WTC11 (cell line): ENCODE results near the gene BCOR. TPM values are rescaled to one million over a fixed set of nuclear protein-coding genes. Genes with fewer than 3 reads are reported as not detected.

ENCODE experiments used
- ATAC-seq: fragments of 200-7000 bp; cut with Tn5 transposase; 2 replicates; pipeline ENCODE4 v1.10.0; 2021; ENCODE audit warnings: mild to moderate bottlenecking, moderate library complexity
- CTCF ChIA-PET: fragments of 300-600 bp; sonication (Branson Sonifier 250); formaldehyde crosslinking; loops from one replicate; lab custom pipeline; 2021; ENCODE audit warnings: antibody characterized with exemption; lab: Charles Lee
- POLR2A ChIA-PET: fragments of 350-600 bp; sonication (Branson Sonifier 250); formaldehyde crosslinking; loops from one replicate; lab custom pipeline; 2021; ENCODE audit warnings: antibody characterized with exemption; lab: Charles Lee
- DNase-seq: peaks from one replicate; pipeline ENCODE4 v3.0.0; 2021; ENCODE audit warnings: low spot score
- H3K27ac Mint-ChIP-seq: 2 replicates; pipeline ENCODE4 v1.8.0; 2021; ENCODE audit warnings: mixed read lengths
- H3K27me3 Mint-ChIP-seq: 2 replicates; pipeline ENCODE4 v1.8.0; 2021; ENCODE audit warnings: low read depth, mild to moderate bottlenecking, moderate library complexity, mixed read lengths
- H3K36me3 Mint-ChIP-seq: 2 replicates; pipeline ENCODE4 v1.8.0; 2021; ENCODE audit warnings: mixed read lengths
- H3K4me1 Mint-ChIP-seq: 2 replicates; pipeline ENCODE4 v1.8.0; 2022; ENCODE audit warnings: mixed read lengths
- H3K4me3 Mint-ChIP-seq: 2 replicates; pipeline ENCODE4 v1.8.0; 2021; ENCODE audit warnings: mild to moderate bottlenecking, moderate library complexity, mixed read lengths
- H3K9me3 Mint-ChIP-seq: 2 replicates; pipeline ENCODE4 v1.8.0; 2021; ENCODE audit warnings: mixed read lengths
- ATF1 ChIP-seq: sonication (generic); formaldehyde crosslinking; IDR thresholded peaks from 2 replicates; pipeline ENCODE4 v1.8.1; 2023; ENCODE audit warnings: mild to moderate bottlenecking, moderate library complexity, missing genetic modification reagents
- GABPB1 ChIP-seq: sonication (generic); formaldehyde crosslinking; IDR thresholded peaks from 2 replicates; pipeline ENCODE4 v1.8.1; 2023; ENCODE audit warnings: mild to moderate bottlenecking, missing genetic modification reagents
- HMGA2 ChIP-seq: fragments of 250-450 bp; sonication (Bioruptor Pico); IDR thresholded peaks from 2 replicates; pipeline ENCODE4 v1.4.0; 2021; ENCODE audit warnings: mild to moderate bottlenecking, moderate library complexity
- NFE2L1 ChIP-seq: sonication (generic); formaldehyde crosslinking; IDR thresholded peaks from 2 replicates; pipeline ENCODE4 v1.8.1; 2023; ENCODE audit warnings: missing genetic modification reagents
- PRRX2 ChIP-seq: fragments of 250-450 bp; sonication (Bioruptor Pico); IDR thresholded peaks from 2 replicates; pipeline ENCODE4 v1.8.0; 2021; ENCODE audit warnings: mild to moderate bottlenecking
- SOX15 ChIP-seq: fragments of 250-450 bp; sonication (Bioruptor Pico); IDR thresholded peaks from 2 replicates; pipeline ENCODE4 v1.9.0; 2021; ENCODE audit warnings: mild to moderate bottlenecking
- TEAD4 ChIP-seq: sonication (generic); formaldehyde crosslinking; IDR thresholded peaks from 2 replicates; pipeline ENCODE4 v1.8.0; 2022; ENCODE audit warnings: mild to moderate bottlenecking, missing genetic modification reagents
- ZNF416 ChIP-seq: fragments of 250-450 bp; sonication (Bioruptor Pico); IDR thresholded peaks from 2 replicates; pipeline ENCODE4 v1.9.0; 2021; ENCODE audit warnings: mild to moderate bottlenecking, inconsistent platforms
- total RNA-seq: library from RNA; stranded (reverse); gene quantifications from 3 replicates; pipeline ENCODE4 v1.2.3, GENCODE V29; 2021
- TF ChIP-seq, protein P1 (sequence below): sonication (generic); formaldehyde crosslinking; IDR thresholded peaks from 2 replicates; pipeline ENCODE4 v1.8.1; 2023; ENCODE audit warnings: mild to moderate bottlenecking, missing genetic modification reagents
- TF ChIP-seq, protein P2 (sequence below): sonication (generic); formaldehyde crosslinking; IDR thresholded peaks from 2 replicates; pipeline ENCODE4 v1.8.1; 2023; ENCODE audit warnings: mild to moderate bottlenecking, moderate library complexity, missing genetic modification reagents
- TF ChIP-seq, protein P3 (sequence below): fragments of 250-450 bp; sonication (Bioruptor Pico); IDR thresholded peaks from 2 replicates; pipeline ENCODE4 v2.1.2; 2022; ENCODE audit warnings: mild to moderate bottlenecking, moderate library complexity
- TF ChIP-seq, protein P4 (sequence below): sonication (generic); formaldehyde crosslinking; IDR thresholded peaks from 2 replicates; pipeline ENCODE4 v1.8.0; 2023; ENCODE audit warnings: mild to moderate bottlenecking, missing genetic modification reagents
- TF ChIP-seq, protein P5 (sequence below): sonication (generic); formaldehyde crosslinking; IDR thresholded peaks from 2 replicates; pipeline ENCODE4 v1.8.1; 2023; ENCODE audit warnings: mild to moderate bottlenecking, missing genetic modification reagents, moderate library complexity
- TF ChIP-seq, protein P6 (sequence below): sonication (generic); formaldehyde crosslinking; IDR thresholded peaks from 2 replicates; pipeline ENCODE4 v1.8.0; 2022; ENCODE audit warnings: mild to moderate bottlenecking, missing genetic modification reagents
- TF ChIP-seq, protein P7 (sequence below): sonication (generic); formaldehyde crosslinking; IDR thresholded peaks from 2 replicates; pipeline ENCODE4 v1.8.1; 2023; ENCODE audit warnings: mild to moderate bottlenecking, missing genetic modification reagents, moderate library complexity

The BCOR gene
- total RNA-seq, 1 experiment from 2014 or later, result 44.5 TPM

DNA sequence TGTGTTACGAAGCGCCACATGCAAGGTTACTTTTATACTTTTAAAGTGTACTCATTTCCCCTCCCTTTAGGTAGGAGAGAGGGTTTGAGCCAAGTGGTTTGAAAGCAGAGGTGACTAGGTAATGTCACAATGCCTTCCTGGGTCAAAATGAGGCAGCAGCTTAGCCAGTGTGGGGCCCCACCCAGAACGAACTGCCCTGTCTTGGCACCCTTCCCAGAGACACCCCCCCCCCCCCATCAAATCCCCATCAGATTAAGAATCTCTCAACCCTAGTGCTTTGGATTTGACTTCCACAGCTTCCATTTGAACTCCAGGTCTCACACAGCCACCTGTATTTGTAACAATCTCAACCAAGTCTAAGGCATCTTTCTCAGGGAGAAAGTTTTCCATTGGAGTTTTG, 31.1 kb downstream of the BCOR start (continued):
- TF ChIP-seq, protein P1, sequence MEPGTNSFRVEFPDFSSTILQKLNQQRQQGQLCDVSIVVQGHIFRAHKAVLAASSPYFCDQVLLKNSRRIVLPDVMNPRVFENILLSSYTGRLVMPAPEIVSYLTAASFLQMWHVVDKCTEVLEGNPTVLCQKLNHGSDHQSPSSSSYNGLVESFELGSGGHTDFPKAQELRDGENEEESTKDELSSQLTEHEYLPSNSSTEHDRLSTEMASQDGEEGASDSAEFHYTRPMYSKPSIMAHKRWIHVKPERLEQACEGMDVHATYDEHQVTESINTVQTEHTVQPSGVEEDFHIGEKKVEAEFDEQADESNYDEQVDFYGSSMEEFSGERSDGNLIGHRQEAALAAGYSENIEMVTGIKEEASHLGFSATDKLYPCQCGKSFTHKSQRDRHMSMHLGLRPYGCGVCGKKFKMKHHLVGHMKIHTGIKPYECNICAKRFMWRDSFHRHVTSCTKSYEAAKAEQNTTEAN (CRISPR knock-in tag), result no peak
- TF ChIP-seq HMGA2 (CRISPR knock-in tag) (no peak), GABPB1 (no peak), NFE2L1 (CRISPR knock-in tag) (no peak)
- TF ChIP-seq, protein P2, sequence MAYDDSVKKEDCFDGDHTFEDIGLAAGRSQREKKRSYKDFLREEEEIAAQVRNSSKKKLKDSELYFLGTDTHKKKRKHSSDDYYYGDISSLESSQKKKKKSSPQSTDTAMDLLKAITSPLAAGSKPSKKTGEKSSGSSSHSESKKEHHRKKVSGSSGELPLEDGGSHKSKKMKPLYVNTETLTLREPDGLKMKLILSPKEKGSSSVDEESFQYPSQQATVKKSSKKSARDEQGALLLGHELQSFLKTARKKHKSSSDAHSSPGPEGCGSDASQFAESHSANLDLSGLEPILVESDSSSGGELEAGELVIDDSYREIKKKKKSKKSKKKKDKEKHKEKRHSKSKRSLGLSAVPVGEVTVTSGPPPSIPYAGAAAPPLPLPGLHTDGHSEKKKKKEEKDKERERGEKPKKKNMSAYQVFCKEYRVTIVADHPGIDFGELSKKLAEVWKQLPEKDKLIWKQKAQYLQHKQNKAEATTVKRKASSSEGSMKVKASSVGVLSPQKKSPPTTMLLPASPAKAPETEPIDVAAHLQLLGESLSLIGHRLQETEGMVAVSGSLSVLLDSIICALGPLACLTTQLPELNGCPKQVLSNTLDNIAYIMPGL (CRISPR knock-in tag), result no peak
- TF ChIP-seq, protein P3, sequence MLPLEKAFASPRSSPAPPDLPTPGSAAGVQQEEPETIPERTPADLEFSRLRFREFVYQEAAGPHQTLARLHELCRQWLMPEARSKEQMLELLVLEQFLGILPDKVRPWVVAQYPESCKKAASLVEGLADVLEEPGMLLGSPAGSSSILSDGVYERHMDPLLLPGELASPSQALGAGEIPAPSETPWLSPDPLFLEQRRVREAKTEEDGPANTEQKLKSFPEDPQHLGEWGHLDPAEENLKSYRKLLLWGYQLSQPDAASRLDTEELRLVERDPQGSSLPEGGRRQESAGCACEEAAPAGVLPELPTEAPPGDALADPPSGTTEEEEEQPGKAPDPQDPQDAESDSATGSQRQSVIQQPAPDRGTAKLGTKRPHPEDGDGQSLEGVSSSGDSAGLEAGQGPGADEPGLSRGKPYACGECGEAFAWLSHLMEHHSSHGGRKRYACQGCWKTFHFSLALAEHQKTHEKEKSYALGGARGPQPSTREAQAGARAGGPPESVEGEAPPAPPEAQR (CRISPR knock-in tag), result no peak

DNA sequence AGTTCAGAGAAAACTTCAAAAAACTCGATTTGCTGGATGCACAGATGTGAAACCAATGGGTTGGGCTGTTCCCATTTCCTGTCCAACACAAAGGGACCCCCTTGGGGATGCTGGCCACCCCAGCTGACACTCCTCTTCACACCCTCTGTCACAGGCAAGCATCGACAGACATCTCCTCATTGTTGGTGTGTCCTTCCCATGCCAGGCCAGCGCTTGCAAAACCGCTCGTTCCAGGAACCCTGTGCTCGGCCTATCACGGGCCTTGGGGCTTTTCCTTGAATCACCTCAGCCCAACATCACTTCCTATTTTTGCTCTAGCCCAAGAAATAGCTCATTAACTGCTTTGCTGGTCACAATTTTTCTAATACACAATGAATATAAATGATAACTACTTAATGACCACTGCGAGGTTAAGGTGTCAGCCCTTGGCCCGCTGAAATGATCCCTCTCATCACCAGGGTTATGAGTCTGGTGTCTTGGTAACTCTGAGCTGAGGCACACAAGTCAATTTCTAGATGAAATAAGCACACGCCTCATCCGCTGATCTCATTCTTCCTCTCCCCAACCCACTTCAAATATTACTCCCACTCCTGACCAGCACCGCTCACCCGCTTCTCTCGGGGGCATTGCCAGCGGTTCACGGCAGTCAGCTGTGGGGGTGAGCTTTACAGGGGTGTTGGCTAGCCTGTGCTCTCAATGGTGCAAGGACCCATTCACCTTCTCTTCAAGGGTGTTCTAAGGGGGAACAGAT, 32.3 kb downstream of the BCOR start:
- ATAC-seq, result no peak
- no peak for DNase-seq
- CTCF ChIA-PET, result no interaction called here
- H3K4me3 Mint-ChIP-seq, result no peak overlapping the region
- POLR2A ChIA-PET, result no interaction called here
- peaks cover 60% of the 10 kb centered on the region for H3K36me3 Mint-ChIP-seq
- H3K4me1 Mint-ChIP-seq, result peaks cover 66% of the 10 kb centered on the region
- TF ChIP-seq GABPB1 (no peak), SOX15 (CRISPR knock-in tag) (no peak), ZNF416 (CRISPR knock-in tag) (no peak), ATF1 (CRISPR knock-in tag) (no peak), PRRX2 (CRISPR knock-in tag) (no peak), TEAD4 (CRISPR knock-in tag) (no peak)
- TF ChIP-seq, protein P4, sequence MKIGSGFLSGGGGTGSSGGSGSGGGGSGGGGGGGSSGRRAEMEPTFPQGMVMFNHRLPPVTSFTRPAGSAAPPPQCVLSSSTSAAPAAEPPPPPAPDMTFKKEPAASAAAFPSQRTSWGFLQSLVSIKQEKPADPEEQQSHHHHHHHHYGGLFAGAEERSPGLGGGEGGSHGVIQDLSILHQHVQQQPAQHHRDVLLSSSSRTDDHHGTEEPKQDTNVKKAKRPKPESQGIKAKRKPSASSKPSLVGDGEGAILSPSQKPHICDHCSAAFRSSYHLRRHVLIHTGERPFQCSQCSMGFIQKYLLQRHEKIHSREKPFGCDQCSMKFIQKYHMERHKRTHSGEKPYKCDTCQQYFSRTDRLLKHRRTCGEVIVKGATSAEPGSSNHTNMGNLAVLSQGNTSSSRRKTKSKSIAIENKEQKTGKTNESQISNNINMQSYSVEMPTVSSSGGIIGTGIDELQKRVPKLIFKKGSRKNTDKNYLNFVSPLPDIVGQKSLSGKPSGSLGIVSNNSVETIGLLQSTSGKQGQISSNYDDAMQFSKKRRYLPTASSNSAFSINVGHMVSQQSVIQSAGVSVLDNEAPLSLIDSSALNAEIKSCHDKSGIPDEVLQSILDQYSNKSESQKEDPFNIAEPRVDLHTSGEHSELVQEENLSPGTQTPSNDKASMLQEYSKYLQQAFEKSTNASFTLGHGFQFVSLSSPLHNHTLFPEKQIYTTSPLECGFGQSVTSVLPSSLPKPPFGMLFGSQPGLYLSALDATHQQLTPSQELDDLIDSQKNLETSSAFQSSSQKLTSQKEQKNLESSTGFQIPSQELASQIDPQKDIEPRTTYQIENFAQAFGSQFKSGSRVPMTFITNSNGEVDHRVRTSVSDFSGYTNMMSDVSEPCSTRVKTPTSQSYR (CRISPR knock-in tag), result no peak
- TF ChIP-seq, protein P5, sequence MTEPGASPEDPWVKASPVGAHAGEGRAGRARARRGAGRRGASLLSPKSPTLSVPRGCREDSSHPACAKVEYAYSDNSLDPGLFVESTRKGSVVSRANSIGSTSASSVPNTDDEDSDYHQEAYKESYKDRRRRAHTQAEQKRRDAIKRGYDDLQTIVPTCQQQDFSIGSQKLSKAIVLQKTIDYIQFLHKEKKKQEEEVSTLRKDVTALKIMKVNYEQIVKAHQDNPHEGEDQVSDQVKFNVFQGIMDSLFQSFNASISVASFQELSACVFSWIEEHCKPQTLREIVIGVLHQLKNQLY (CRISPR knock-in tag), result no peak
- TF ChIP-seq, protein P6, sequence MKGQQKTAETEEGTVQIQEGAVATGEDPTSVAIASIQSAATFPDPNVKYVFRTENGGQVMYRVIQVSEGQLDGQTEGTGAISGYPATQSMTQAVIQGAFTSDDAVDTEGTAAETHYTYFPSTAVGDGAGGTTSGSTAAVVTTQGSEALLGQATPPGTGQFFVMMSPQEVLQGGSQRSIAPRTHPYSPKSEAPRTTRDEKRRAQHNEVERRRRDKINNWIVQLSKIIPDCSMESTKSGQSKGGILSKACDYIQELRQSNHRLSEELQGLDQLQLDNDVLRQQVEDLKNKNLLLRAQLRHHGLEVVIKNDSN, result no peak
- TF ChIP-seq, protein P7, sequence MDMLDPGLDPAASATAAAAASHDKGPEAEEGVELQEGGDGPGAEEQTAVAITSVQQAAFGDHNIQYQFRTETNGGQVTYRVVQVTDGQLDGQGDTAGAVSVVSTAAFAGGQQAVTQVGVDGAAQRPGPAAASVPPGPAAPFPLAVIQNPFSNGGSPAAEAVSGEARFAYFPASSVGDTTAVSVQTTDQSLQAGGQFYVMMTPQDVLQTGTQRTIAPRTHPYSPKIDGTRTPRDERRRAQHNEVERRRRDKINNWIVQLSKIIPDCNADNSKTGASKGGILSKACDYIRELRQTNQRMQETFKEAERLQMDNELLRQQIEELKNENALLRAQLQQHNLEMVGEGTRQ (CRISPR knock-in tag), result no peak
- no peaks in the 10 kb centered on the region for H3K27me3 Mint-ChIP-seq
- no peaks in the 10 kb centered on the region for H3K9me3 Mint-ChIP-seq
- peak overlapping the region; percentile 83 for H3K27ac Mint-ChIP-seq
